Glutamatergic neuron (in vitro differentiated cells): ENCODE measurements around the gene TM9SF3. TPM values are rescaled to one million over a fixed set of nuclear protein-coding genes. Genes with fewer than 3 reads are reported as not detected.

ENCODE experiments used
- DNase-seq: peaks from one replicate; pipeline ENCODE4 v3.0.0; 2022
- H3K27ac Mint-ChIP-seq: one replicate; pipeline ENCODE4 v1.8.0; 2020; ENCODE audit warnings: mild to moderate bottlenecking, mixed read lengths, inconsistent platforms; ENCODE audit not compliant: unreplicated experiment
- H3K27me3 Mint-ChIP-seq: one replicate; pipeline ENCODE4 v1.8.0; 2020; ENCODE audit warnings: mild to moderate bottlenecking, moderate library complexity, mixed read lengths, inconsistent platforms; ENCODE audit not compliant: unreplicated experiment
- H3K36me3 Mint-ChIP-seq: one replicate; pipeline ENCODE4 v1.8.0; 2020; ENCODE audit warnings: mild to moderate bottlenecking, mixed read lengths, inconsistent platforms; ENCODE audit not compliant: unreplicated experiment
- H3K4me1 Mint-ChIP-seq: one replicate; pipeline ENCODE4 v1.8.0; 2020; ENCODE audit warnings: mild to moderate bottlenecking, low read depth, mixed read lengths, inconsistent platforms; ENCODE audit not compliant: unreplicated experiment
- H3K4me3 Mint-ChIP-seq: one replicate; pipeline ENCODE4 v1.8.0; 2020; ENCODE audit warnings: mild to moderate bottlenecking, mixed read lengths, inconsistent platforms; ENCODE audit not compliant: unreplicated experiment
- H3K9me3 Mint-ChIP-seq: one replicate; pipeline ENCODE4 v1.8.0; 2020; ENCODE audit warnings: mild to moderate bottlenecking, moderate library complexity, mixed read lengths, inconsistent platforms; ENCODE audit not compliant: unreplicated experiment
- total RNA-seq: library from RNA; stranded (reverse); fragmentation: NEBNext Ultra II Directional; extraction: Animal tissue kit (Norgen Biotek cat#: 25700); gene quantifications from one replicate; pipeline ENCODE4 v1.2.1, GENCODE V29; 2021; ENCODE audit not compliant: unreplicated experiment
- TF ChIP-seq, protein P1 (sequence below): fragments of 200-600 bp; sonication (generic); IDR thresholded peaks from one replicate; pipeline ENCODE4 v1.5.0; 2021; ENCODE audit not compliant: partially characterized antibody, unreplicated experiment

TM9SF3 gene
- total RNA-seq, 1 donor from 2014 or later, result 99.1 TPM

DNA sequence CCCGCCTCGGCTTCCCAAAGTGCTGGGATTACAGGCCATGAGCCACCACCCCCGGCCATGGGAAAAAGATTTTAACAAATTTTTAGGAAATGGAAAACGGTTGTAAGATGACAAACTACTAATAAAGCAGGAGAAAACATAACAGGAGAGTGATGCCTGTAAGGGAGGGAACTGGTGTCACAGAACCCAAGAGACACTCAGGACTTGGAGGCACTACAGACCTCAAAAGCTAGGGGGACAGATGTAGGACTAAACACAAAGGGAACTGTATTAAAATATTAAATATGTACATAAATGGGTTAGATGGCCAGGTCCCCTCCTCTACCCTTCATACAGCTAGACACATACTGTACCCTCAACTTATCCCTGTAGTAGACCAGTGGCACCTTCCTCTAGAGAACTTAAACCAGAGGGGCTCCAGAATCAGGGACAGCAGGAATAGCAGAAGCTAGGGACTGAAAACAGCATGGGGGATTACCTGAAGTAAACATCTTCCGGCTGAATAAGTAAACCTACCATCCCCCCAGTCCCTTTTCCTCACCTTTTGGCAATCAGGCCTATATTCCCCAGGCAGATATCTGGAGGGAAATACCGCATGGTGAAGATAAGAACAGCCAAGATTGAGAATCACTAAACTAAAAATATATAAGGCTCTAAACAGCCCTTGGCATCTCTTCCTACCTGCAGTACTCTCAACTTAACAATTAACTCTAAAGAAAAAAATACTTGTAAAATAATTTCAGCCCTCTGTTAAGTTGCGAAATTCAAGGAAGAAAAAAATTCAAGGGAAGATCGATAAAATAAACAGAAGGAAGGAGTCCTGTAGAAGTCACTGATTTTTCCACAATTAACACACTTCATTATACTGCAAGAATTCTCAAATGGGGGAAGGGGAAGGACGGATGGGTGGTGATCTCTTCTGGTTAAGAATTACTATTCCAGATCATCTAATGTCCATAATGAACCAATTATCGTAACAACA, 15.5 kb downstream of the TM9SF3 start:
- Mint-ChIP-seq H3K27ac (no peak overlapping the region), H3K36me3 (no peaks in the 10 kb centered on the region), H3K4me3 (no peak overlapping the region), H3K27me3 (peaks cover 3% of the 10 kb centered on the region), H3K4me1 (peaks cover 4% of the 10 kb centered on the region), H3K9me3 (no peaks in the 10 kb centered on the region)
- TF ChIP-seq, protein P1, sequence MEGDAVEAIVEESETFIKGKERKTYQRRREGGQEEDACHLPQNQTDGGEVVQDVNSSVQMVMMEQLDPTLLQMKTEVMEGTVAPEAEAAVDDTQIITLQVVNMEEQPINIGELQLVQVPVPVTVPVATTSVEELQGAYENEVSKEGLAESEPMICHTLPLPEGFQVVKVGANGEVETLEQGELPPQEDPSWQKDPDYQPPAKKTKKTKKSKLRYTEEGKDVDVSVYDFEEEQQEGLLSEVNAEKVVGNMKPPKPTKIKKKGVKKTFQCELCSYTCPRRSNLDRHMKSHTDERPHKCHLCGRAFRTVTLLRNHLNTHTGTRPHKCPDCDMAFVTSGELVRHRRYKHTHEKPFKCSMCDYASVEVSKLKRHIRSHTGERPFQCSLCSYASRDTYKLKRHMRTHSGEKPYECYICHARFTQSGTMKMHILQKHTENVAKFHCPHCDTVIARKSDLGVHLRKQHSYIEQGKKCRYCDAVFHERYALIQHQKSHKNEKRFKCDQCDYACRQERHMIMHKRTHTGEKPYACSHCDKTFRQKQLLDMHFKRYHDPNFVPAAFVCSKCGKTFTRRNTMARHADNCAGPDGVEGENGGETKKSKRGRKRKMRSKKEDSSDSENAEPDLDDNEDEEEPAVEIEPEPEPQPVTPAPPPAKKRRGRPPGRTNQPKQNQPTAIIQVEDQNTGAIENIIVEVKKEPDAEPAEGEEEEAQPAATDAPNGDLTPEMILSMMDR, result no peak
- DNase-seq, result no peak

GRCh38 chr10:96570511-96570910, 16.3 kb downstream of the TM9SF3 start:
- TF ChIP-seq, protein P1, result no peak
- Mint-ChIP-seq H3K27ac (no peak overlapping the region), H3K4me3 (no peak overlapping the region), H3K4me1 (peaks cover 4% of the 10 kb centered on the region), H3K9me3 (no peaks in the 10 kb centered on the region), H3K27me3 (peaks cover 3% of the 10 kb centered on the region), H3K36me3 (no peaks in the 10 kb centered on the region)
- no peak for DNase-seq

DNA sequence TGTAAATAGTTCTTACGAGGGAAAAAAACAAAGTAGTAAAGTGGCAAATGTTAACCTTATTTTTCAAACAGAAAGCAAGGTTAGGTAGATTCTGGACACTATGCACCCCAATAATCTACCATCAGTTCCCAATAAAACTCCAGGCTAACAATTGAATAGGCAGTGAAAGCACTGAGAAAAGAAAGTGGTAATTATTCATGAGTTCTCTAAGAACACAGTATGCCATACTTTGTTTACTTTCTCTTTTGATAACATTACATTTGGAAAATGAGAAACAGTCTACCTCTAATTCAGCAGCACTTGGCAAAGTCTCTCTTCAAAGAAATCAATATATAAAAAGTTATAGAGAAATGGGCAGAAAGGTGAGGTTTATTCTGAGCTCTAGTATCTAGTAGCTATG, 18.4 kb downstream of the TM9SF3 start:
- peaks cover 4% of the 10 kb centered on the region for H3K4me1 Mint-ChIP-seq
- H3K4me3 Mint-ChIP-seq, result no peak overlapping the region
- H3K27me3 Mint-ChIP-seq, result peaks cover 3% of the 10 kb centered on the region
- TF ChIP-seq, protein P1, result no peak
- no peaks in the 10 kb centered on the region for H3K9me3 Mint-ChIP-seq
- H3K27ac Mint-ChIP-seq, result no peak overlapping the region
- no peaks in the 10 kb centered on the region for H3K36me3 Mint-ChIP-seq
- DNase-seq, result no peak

DNA sequence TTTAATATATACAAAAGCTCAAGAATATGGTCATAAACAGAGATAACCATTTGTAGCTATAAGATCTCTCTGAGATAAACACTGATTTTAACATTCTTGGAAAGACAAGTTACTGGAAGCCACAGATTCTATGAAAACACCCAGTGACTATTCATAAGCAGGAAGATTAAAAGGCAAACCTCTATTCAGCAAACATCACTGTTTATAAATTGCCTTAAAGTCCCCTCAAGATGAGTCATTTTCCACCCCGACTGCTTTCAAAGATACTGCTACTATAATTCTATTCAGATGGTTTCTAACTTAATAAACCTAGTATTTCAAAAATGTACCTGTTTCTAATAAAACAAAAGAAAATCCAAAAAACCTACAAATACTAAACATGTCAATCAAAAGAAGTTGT, 21.0 kb downstream of the TM9SF3 start:
- TF ChIP-seq, protein P1, result no peak
- DNase-seq, result no peak
- no peak overlapping the region for H3K4me3 Mint-ChIP-seq
- peaks cover 4% of the 10 kb centered on the region for H3K4me1 Mint-ChIP-seq
- H3K27me3 Mint-ChIP-seq, result peaks cover 3% of the 10 kb centered on the region
- no peaks in the 10 kb centered on the region for H3K36me3 Mint-ChIP-seq
- H3K27ac Mint-ChIP-seq, result no peak overlapping the region
- no peaks in the 10 kb centered on the region for H3K9me3 Mint-ChIP-seq
